Measurements from ENCODE around the gene SAP30BP. TPM values are rescaled to one million over a fixed set of nuclear protein-coding genes. Genes with fewer than 3 reads are reported as not detected.

SAP30BP gene
- total and polyA plus RNA-seq, 2 of the 13 experiments (the other 11 are each of a cell fraction or from before 2014, with no cell fraction given): 67.7 to 99.4 TPM

- no peak for TF ChIP-seq NR3C1 (CRISPR knock-in tag; IDR thresholded peaks at IDR 0.05)
- no peak for TF ChIP-seq HES4 (CRISPR knock-in tag; IDR thresholded peaks at IDR 0.05; ENCODE audit: borderline replicate concordance)
- TF ChIP-seq MED13 (CRISPR knock-in tag; IDR thresholded peaks at IDR 0.05): peak; percentile 28; the same call in 1 of the 2 replicates
- TF ChIP-seq PHF20 (CRISPR knock-in tag; IDR thresholded peaks at IDR 0.05): 0 out of 2 replicates have a peak, but pooled peaks have one; percentile 4
- no peak for TF ChIP-seq AHR (CRISPR knock-in tag; IDR thresholded peaks at IDR 0.05)
- no peak for TF ChIP-seq GTF3A (CRISPR knock-in tag; conservative IDR thresholded peaks at IDR 0.05)
- TF ChIP-seq TFDP2 (CRISPR knock-in tag; IDR thresholded peaks at IDR 0.05): no peak
- no peak for TF ChIP-seq ELF1 (CRISPR knock-in tag; IDR thresholded peaks at IDR 0.05)
- no peak for TF ChIP-seq FOXO4 (CRISPR knock-in tag; conservative IDR thresholded peaks at IDR 0.05)
- no peak for TF ChIP-seq NR2F2 (IDR thresholded peaks at IDR 0.05; ENCODE audit: borderline replicate concordance, low read depth)
- TF ChIP-seq HDAC1 (CRISPR knock-in tag; IDR thresholded peaks at IDR 0.05): 0 out of 2 replicates have a peak, but pooled peaks have one; percentile 2
- no peak for TF ChIP-seq ZBTB37 (CRISPR knock-in tag; IDR thresholded peaks at IDR 0.05)
- TF ChIP-seq ZNF333 (CRISPR knock-in tag; IDR thresholded peaks at IDR 0.05; ENCODE audit: borderline replicate concordance): no peak
- no peak for TF ChIP-seq ETV6 (CRISPR knock-in tag; conservative IDR thresholded peaks at IDR 0.05)
- TF ChIP-seq BCL6 (CRISPR knock-in tag; IDR thresholded peaks at IDR 0.05): no peak
- TF ChIP-seq YY1 (IDR thresholded peaks at IDR 0.05; ENCODE audit: insufficient read depth, insufficient replicate concordance, low read depth, low read length): peak; percentile 38
- TF ChIP-seq SMARCE1 (IDR thresholded peaks at IDR 0.05; ENCODE audit: borderline replicate concordance): no peak
- no peak for TF ChIP-seq ZNF547 (CRISPR knock-in tag; IDR thresholded peaks at IDR 0.05)
- TF ChIP-seq ZNF75D (CRISPR knock-in tag; IDR thresholded peaks at IDR 0.05; ENCODE audit: borderline replicate concordance): no peak
- TF ChIP-seq PAF1 (CRISPR knock-in tag; IDR thresholded peaks at IDR 0.05): no peak
- TF ChIP-seq TAF15 (IDR thresholded peaks at IDR 0.05; ENCODE audit: low read depth, low read length, poor library complexity, severe bottlenecking): peak; percentile 42
- 0 out of 2 replicates have a peak, but pooled peaks have one; percentile 39 for TF ChIP-seq HOXD1 (CRISPR knock-in tag; IDR thresholded peaks at IDR 0.05)
- TF ChIP-seq ZNF207 (IDR thresholded peaks at IDR 0.05; ENCODE audit: borderline replicate concordance): no peak
- TF ChIP-seq RXRB (CRISPR knock-in tag; IDR thresholded peaks at IDR 0.05; ENCODE audit: borderline replicate concordance): no peak
- peak; percentile 49; the same call in 1 of the 2 replicates for TF ChIP-seq MAZ (IDR thresholded peaks at IDR 0.05; ENCODE audit: borderline replicate concordance, low read depth, low read length)
- 0 out of 2 replicates have a peak, but pooled peaks have one; percentile 15 for TF ChIP-seq MAZ (CRISPR knock-in tag; IDR thresholded peaks at IDR 0.05; ENCODE audit: low read depth)
- TF ChIP-seq KLF11 (CRISPR knock-in tag; IDR thresholded peaks at IDR 0.05): no peak
- TF ChIP-seq TBL1XR1 (IDR thresholded peaks at IDR 0.05; ENCODE audit: borderline replicate concordance, low read length, partially characterized antibody): no peak
Observed at GRCh38 chr17:75749545-75750389, 82.6 kb downstream of the SAP30BP start (continued).
